HEK293T (cell line): ENCODE measurements around the gene KLF7.

Source experiments
- CTCF ChIA-PET: fragments of 350-600 bp; formaldehyde crosslinking; extraction: SDS; loops from one replicate; lab custom pipeline; 2021; ENCODE audit warnings: antibody characterized with exemption, inconsistent platforms; lab: Yijun Ruan, JAX
- POLR2A ChIA-PET: fragments of 350-600 bp; formaldehyde crosslinking; extraction: SDS; loops from one replicate; lab custom pipeline; 2020; ENCODE audit warnings: antibody characterized with exemption, inconsistent platforms; lab: Yijun Ruan, JAX
- DNase-seq: peaks from one replicate; pipeline ENCODE4 v3.0.0; 2012; ENCODE audit warnings: mixed read lengths; ENCODE audit errors: extremely low spot score
- ARNT ChIP-seq: fragments of 450-650 bp; IDR thresholded peaks from 2 replicates; pipeline ENCODE4 v1.6.1; 2017; ENCODE audit warnings: mild to moderate bottlenecking
- BHLHE40 ChIP-seq: fragments of 450-650 bp; IDR thresholded peaks from 2 replicates; pipeline ENCODE4 v1.6.1; 2016; ENCODE audit warnings: mild to moderate bottlenecking, moderate library complexity, borderline replicate concordance
- CTBP1 ChIP-seq: fragments of 450-650 bp; IDR thresholded peaks from 2 replicates; pipeline ENCODE4 v1.6.1; 2016; ENCODE audit warnings: borderline replicate concordance
- ELF4 ChIP-seq: fragments of 450-650 bp; IDR thresholded peaks from 2 replicates; pipeline ENCODE4 v1.6.1; 2017; ENCODE audit warnings: antibody characterized with exemption
- FOXA1 ChIP-seq: fragments of 450-650 bp; IDR thresholded peaks from 2 replicates; pipeline ENCODE4 v1.6.1; 2016; ENCODE audit warnings: mild to moderate bottlenecking
- FOXK2 ChIP-seq: fragments of 450-650 bp; IDR thresholded peaks from 2 replicates; pipeline ENCODE4 v1.6.1; 2016; ENCODE audit warnings: mild to moderate bottlenecking
- FOXM1 ChIP-seq: fragments of 450-650 bp; IDR thresholded peaks from 2 replicates; pipeline ENCODE4 v1.6.1; 2017; ENCODE audit warnings: mild to moderate bottlenecking, borderline replicate concordance
- HDGF ChIP-seq: fragments of 450-650 bp; IDR thresholded peaks from 2 replicates; pipeline ENCODE4 v1.6.1; 2017; ENCODE audit warnings: antibody characterized with exemption, borderline replicate concordance
- L3MBTL2 ChIP-seq: fragments of 450-650 bp; conservative IDR thresholded peaks from 2 replicates; pipeline ENCODE4 v1.6.1; 2016; ENCODE audit warnings: mild to moderate bottlenecking
- LEF1 ChIP-seq: fragments of 450-650 bp; IDR thresholded peaks from 2 replicates; pipeline ENCODE4 v1.6.1; 2017; ENCODE audit warnings: mild to moderate bottlenecking, borderline replicate concordance
- NFRKB ChIP-seq: fragments of 450-650 bp; IDR thresholded peaks from 2 replicates; pipeline ENCODE4 v1.6.1; 2016; ENCODE audit warnings: mild to moderate bottlenecking, moderate library complexity
- SP1 ChIP-seq: fragments of 450-650 bp; IDR thresholded peaks from 2 replicates; pipeline ENCODE4 v1.6.1; 2017
- SUZ12 ChIP-seq: fragments of 450-650 bp; IDR thresholded peaks from 2 replicates; pipeline ENCODE4 v1.6.1; 2016; ENCODE audit warnings: mild to moderate bottlenecking
- TARDBP ChIP-seq: fragments of 450-650 bp; IDR thresholded peaks from 2 replicates; pipeline ENCODE4 v1.6.1; 2016
- ZNF384 ChIP-seq: fragments of 450-650 bp; IDR thresholded peaks from 2 replicates; pipeline ENCODE4 v1.6.1; 2016
- TF ChIP-seq, protein P1 (sequence below): fragments of 450-650 bp; IDR thresholded peaks from 2 replicates; pipeline ENCODE4 v1.6.1; 2016

KLF7 gene

DNA sequence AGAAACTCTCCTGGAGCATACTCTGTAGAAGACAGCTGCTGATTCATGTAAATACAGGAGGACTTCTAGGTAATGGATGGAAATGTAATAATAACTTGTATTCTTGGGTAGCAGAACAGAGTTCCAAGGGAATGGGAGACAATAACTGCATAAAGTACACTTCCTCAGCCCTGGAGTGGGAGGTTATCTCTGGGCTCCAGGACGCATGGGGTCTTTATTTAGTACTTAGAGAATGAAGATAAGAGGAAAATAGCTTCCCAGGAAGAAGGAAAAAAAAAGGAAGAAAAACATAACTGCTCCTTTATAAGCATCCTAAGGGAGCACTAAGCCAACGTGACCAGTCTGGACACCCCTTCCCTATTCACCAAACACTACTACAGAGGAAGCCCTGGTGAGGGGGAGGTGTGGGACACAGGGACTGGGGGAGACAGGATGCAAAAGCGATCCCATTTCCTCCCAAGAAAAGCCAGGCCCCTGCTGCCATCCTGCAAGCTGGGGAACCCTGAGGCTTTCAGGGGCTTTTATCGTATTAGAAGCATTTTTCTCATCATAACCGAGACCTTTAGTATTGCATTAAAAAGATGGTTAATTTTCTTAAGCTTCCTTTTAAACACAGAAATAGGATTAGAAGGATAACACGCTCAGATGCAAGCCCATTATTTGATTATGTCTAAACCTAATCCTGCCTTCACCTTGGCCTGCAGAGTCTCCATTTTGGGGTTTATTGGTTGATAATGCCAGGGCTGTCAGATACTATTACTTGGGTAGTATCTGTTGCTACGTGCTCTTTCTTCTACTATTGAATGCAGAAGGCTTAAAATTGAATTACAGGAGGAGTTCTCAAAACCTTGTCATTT is 78.5 kb downstream of the KLF7 start:
- POLR2A ChIA-PET: no interaction called here
- no peak for DNase-seq
- CTCF ChIA-PET: no interaction called here
- no peak for TF ChIP-seq L3MBTL2
- TF ChIP-seq SUZ12: no peak
- TF ChIP-seq FOXK2: no peak
- TF ChIP-seq CTBP1: no peak
- no peak for TF ChIP-seq SP1
- TF ChIP-seq HDGF: no peak
- no peak for TF ChIP-seq FOXM1
- no peak for TF ChIP-seq LEF1
- no peak for TF ChIP-seq BHLHE40
- TF ChIP-seq ARNT: no peak
- no peak for TF ChIP-seq FOXA1
- TF ChIP-seq ZNF384: no peak
- TF ChIP-seq, protein P1, sequence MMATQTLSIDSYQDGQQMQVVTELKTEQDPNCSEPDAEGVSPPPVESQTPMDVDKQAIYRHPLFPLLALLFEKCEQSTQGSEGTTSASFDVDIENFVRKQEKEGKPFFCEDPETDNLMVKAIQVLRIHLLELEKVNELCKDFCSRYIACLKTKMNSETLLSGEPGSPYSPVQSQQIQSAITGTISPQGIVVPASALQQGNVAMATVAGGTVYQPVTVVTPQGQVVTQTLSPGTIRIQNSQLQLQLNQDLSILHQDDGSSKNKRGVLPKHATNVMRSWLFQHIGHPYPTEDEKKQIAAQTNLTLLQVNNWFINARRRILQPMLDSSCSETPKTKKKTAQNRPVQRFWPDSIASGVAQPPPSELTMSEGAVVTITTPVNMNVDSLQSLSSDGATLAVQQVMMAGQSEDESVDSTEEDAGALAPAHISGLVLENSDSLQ: no peak
- TF ChIP-seq ELF4: no peak
- TF ChIP-seq TARDBP: no peak
- no peak for TF ChIP-seq NFRKB

DNA sequence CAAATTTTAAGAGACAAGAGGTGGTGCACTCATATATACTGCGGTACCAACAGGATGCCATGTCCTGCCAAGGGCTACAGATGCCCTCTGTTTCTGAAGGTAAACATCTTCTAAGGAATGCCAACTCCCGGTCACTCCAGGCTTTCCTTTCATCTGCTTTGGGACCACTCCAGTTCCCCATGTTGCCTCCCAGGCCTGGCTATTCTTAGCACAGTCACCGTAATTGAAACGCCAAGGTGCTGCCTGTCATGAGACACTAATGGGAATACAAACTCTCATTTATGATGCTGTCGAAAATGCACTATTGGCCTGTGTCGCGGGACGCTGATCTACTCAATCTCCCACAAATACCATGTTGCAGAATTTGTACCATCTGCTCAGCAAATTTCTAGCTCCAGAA is 79.6 kb downstream of the KLF7 start:
- CTCF ChIA-PET: no interaction called here
- POLR2A ChIA-PET: no interaction called here
- TF ChIP-seq SP1: no peak
- no peak for TF ChIP-seq FOXA1
- TF ChIP-seq LEF1: no peak
- no peak for TF ChIP-seq FOXK2
- TF ChIP-seq HDGF: no peak
- TF ChIP-seq CTBP1: no peak
- no peak for TF ChIP-seq ZNF384
- no peak for TF ChIP-seq TARDBP
- TF ChIP-seq ARNT: no peak
- no peak for TF ChIP-seq ELF4
- TF ChIP-seq L3MBTL2: no peak
- TF ChIP-seq NFRKB: no peak
- TF ChIP-seq SUZ12: no peak
- DNase-seq: no peak

DNA sequence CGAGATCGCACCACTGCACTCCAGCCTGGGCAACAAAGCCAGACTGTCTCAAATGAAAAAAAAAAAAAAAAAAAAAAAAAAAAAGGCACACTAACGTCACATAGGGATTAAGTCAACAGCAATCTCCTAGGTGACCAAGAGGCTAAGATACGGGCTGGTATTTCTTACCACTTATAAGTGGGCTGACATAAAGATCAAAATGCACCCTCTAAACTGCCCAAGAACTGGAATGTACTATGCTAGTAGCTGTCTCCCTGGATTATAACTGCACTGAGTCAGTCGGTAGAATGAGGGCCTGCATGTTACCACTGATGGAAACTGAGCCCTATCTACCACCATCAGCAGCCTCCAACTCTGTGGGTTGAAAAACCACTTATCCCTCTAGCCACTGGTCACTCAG is 80.6 kb downstream of the KLF7 start:
- ChIA-PET CTCF (no interaction called here), POLR2A (no interaction called here)
- no peak for TF ChIP-seq BHLHE40
- TF ChIP-seq LEF1: no peak
- no peak for TF ChIP-seq FOXK2
- no peak for TF ChIP-seq CTBP1
- TF ChIP-seq, protein P1: no peak
- no peak for DNase-seq

DNA sequence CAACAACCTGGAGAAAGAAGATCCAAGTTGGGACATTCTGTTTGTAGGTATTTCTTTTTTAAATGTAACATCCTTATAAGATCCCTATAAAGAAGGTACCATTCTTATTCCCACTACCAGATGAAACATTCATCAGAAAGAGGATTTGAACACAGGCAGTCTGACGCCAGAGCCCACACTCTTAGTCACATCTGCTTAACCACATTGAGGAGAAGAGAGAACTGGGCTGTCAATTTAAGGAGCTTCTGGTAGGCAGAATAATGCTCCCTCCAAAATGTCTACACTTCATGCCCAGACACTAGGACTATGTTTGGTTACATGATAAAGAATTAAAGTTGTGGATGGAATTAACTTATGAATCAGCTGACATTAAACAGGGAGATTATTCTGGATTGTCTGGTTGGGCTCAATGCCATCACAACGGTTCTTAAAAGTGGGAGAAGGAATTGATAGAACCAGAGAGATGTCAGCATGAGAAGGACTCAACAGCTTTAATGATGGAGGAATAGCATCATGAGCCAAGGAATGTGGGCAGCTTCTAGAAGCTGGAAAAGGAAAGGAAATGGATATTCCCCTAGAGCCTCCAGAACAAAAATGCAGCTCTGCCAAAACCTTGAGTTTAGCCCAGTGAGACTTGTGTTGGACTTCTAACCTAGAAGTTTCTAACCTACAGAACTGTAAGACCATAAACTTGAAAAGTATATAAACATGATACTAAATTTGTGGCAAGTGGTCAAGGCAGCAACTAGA is 82.2 kb downstream of the KLF7 start:
- POLR2A ChIA-PET: interaction anchor here (1.5 kb wide), 1 partner anchor 446 kb away, joined by 3 read pairs; the partner anchor contains the start of gene CREB1

DNA sequence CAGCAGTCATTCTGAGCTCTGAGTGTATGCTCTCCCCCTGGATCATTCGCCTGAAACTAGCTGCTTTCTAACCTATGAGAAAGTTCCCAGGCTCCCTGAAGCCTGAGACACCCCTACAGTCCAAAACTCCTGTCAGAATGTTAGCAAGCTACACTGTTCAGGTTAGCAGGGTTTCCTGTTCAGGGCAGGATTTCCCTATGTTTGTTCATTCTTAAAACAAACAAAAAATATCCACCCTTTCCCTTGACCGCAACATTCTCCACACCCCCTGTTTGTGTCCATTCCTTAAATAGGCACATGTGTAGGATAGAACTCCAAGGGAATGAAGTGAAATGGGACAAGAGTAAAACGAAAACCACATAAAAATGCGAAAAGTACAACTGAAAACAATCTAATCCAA is 83.1 kb downstream of the KLF7 start:
- DNase-seq: no peak
- CTCF ChIA-PET: no interaction called here
- TF ChIP-seq BHLHE40 (no peak), SUZ12 (no peak), ELF4 (no peak), L3MBTL2 (no peak), ARNT (no peak), ZNF384 (no peak), SP1 (no peak), NFRKB (no peak)
- POLR2A ChIA-PET: interaction anchor here (1.5 kb wide), 1 partner anchor 447 kb away, joined by 3 read pairs; the partner anchor contains the start of gene CREB1

More for the DNA sequence above, 82.2 kb downstream of the KLF7 start:
- TF ChIP-seq FOXM1: no peak
- no peak for TF ChIP-seq HDGF
- TF ChIP-seq ZNF384: no peak
- TF ChIP-seq TARDBP: no peak
- DNase-seq: no peak
- CTCF ChIA-PET: no interaction called here

DNA sequence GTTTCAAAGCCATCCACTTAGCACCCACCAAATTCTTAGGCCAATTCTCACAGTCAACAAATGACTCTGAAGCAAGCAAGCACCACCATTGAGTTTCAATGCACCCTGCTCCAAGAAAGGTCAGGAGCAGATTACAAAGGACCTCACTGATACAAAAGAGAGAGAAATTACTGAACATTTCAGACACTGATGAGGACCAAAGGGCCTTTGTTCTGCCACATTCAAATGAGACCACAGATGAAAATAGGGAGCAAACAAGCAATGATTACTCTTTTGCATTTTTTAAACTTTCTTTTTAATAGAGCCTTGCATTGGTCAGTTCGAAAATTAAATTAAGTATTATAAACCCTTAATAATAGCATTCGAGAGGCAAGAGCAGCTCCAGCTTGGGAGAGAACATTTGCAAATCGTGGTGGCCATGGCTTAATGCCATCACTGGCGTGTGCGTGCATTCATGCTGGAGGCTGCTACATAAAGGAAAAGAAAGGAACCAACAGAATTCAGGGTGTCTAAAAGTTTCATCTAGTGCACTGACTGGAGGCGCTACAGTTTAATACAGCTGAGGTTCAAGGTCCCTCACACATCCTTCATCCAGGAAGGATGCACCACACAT is 87.5 kb downstream of the KLF7 start:
- POLR2A ChIA-PET: no interaction called here
- TF ChIP-seq TARDBP (no peak), L3MBTL2 (no peak), ELF4 (no peak), CTBP1 (no peak), SP1 (no peak), BHLHE40 (no peak), FOXK2 (no peak), FOXM1 (no peak), NFRKB (no peak), SUZ12 (no peak), ZNF384 (no peak), ARNT (no peak), FOXA1 (no peak), HDGF (no peak), LEF1 (no peak)
- TF ChIP-seq, protein P1: no peak
- DNase-seq: no peak
- CTCF ChIA-PET: no interaction called here
